ENCODE data around the gene PDE3B.

Gene PDE3B

DNA sequence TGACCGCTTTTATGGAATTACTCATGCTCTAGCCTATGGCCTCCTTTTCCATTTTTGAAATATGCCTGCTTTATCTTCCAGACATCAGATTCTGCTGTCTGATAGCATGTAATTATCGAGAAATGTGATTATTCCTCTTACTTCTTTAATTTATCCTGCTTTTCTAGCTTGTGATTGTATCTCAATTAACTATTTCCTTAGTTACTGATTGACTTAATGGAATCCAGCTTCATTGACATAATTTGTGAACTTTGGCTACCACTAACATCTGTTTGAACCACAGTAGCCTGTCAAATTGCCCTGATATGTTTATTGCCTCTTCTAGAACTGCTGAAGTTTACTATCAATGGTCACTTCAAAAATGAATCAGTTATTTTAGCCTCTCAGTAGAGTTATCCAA is 25.5 kb upstream of the PDE3B start:
- TF ChIP-seq, protein P1, sequence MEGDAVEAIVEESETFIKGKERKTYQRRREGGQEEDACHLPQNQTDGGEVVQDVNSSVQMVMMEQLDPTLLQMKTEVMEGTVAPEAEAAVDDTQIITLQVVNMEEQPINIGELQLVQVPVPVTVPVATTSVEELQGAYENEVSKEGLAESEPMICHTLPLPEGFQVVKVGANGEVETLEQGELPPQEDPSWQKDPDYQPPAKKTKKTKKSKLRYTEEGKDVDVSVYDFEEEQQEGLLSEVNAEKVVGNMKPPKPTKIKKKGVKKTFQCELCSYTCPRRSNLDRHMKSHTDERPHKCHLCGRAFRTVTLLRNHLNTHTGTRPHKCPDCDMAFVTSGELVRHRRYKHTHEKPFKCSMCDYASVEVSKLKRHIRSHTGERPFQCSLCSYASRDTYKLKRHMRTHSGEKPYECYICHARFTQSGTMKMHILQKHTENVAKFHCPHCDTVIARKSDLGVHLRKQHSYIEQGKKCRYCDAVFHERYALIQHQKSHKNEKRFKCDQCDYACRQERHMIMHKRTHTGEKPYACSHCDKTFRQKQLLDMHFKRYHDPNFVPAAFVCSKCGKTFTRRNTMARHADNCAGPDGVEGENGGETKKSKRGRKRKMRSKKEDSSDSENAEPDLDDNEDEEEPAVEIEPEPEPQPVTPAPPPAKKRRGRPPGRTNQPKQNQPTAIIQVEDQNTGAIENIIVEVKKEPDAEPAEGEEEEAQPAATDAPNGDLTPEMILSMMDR (conservative IDR thresholded peaks at IDR 0.05): no peak
- H3K27ac ChIP-seq: no peak overlapping the region

DNA sequence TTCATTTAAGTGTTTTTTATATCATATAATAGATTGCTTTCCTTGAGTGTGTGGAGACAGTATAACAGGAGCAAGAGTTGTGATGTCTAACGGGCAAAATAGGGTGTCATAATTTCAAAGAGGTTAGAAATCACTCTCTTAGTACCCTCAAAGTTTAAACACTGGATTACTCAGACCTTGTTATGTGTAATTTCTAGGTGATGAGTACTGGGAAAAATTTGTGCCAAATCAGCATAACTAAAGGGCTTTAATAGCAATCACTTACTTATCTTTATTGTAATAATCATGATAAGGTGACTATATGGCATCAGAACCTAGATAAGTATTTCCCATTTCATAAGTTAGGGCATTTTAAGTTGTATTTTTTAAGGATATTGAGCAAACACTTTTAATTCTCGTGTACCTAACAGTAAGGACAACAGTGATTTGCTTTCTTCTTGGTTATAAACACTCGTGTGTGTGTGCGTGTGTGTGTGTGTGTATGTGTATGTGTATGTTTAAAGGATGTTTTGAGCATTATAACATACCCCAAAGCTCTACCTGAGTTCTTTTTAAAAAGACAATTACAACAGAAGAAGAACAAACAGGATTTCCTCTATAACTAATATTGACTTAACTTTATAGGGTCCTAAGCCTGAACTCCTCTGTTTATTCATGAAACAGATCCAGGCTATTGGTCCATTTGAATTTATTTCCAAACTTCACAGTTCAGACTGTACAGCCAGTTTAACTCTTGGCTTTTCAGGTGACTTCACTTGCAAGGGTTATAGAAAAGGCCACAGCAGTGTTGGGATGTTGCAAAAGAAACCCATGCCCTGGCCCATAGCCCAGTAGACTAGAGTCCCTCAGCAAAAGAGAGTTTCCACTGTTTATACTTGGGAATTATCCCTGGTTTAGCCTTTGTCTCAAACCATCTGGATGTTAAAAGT is 23.7 kb upstream of the PDE3B start:
- H3K27ac ChIP-seq: peak overlapping the region; percentile 84
- TF ChIP-seq, protein P1 (conservative IDR thresholded peaks at IDR 0.05): no peak

DNA sequence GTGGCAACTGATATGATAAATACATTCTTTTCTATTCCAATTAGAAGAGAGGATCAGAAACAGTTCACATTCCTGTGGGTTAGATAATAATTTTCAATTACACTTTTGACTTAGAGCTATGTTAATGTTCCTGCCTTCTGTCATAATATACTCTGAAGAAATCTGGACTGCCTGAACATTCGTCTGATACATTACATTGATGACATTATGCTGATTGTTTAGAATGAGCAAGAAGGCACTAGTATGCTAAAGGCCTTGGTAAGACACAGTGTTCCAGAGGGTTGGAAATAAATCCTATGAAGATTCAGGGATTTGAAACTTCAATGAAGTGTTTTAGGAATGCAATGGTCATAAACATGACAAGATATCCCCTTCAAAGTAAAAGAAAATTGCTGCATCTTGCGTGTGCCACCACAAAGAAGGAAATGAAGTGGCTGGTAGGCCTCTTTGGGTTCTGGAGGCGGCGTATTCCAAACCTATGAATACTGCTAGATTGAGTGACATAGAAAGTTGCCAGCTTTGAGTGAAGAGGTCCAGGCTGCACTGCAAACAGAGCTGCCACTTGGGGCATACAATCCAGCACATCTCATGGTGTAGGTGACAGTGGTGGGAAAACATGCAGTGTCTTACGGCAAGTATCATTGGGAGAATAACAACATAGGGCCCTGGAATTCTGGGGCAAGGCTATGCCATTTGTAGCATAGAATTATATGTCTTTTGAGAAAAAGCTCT is 21.2 kb upstream of the PDE3B start:
- TF ChIP-seq, protein P1 (conservative IDR thresholded peaks at IDR 0.05): no peak
- H3K27ac ChIP-seq: peak overlapping the region; percentile 84; the same call in 1 of the 2 replicates

DNA sequence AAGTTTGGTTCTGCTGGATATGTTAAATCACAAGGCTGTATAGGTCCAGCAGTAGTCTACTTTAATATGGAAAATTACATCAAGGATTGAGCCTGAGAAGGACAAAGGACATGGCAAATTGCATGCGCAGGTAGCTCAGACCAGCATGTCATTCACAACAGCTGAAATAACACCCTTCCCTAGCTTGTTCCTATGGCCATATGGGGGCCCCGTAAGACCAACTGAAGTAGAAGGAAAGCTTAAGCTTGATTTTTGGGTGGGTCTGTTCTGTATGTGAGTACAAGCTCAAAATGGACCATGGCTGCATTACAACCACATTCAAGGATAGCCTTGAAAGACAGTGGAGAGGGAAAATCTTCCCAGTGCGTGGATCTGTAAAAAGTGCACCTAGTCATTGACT is 20.6 kb upstream of the PDE3B start:
- no peak overlapping the region; the same call in 1 of the 2 replicates for H3K27ac ChIP-seq
- TF ChIP-seq, protein P1 (conservative IDR thresholded peaks at IDR 0.05): no peak

DNA sequence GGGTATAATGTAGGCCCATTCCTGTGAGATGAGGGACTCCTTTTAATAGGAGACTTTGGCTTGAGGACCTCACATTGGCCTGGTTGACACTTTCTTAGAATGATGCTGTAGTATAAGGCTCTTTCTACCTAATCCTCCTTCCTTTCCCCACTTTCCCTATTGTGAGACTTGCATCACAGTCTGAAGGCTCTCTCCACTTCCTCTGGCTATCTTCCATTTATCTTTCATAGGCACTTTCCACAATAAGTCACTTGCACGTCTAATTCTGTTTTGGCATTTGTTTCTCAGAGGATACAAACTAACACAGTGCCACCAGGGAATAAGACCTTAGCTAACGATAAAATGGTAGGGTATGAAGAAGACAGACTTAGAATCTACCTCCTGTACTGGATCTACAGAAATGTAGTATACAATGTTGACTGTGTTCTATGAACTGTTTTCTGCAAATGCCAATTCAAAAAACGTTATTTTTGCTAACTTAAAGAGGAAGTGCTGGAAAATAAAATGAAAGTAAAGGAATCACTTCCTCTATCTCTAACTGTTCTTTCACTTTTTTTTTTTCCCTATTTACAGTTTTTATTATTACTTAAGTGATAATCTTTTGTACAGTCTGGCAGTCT is 17.9 kb upstream of the PDE3B start:
- TF ChIP-seq, protein P1 (conservative IDR thresholded peaks at IDR 0.05): no peak
- H3K27ac ChIP-seq: peak overlapping the region; percentile 29

DNA sequence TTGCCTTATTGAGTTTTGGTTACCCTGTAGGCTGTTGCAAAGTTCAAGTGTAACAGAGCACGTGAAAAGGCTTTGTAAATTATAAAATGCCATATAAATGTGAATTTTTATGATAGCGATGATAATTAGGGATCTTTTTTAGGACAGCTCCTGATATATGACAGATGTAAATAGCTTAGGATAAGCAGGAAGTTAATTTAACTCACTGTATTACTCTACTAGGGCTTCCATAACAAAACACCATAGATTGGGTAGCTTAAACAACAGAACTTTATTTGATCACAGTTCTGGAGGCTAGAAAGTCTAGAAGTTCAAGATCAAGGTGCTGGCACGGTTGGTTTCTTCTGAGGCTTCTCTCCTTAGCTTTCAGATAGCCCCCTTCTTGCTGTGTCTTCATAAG is 17.0 kb upstream of the PDE3B start:
- TF ChIP-seq, protein P1 (conservative IDR thresholded peaks at IDR 0.05): no peak
- H3K27ac ChIP-seq: peak overlapping the region; percentile 29

DNA sequence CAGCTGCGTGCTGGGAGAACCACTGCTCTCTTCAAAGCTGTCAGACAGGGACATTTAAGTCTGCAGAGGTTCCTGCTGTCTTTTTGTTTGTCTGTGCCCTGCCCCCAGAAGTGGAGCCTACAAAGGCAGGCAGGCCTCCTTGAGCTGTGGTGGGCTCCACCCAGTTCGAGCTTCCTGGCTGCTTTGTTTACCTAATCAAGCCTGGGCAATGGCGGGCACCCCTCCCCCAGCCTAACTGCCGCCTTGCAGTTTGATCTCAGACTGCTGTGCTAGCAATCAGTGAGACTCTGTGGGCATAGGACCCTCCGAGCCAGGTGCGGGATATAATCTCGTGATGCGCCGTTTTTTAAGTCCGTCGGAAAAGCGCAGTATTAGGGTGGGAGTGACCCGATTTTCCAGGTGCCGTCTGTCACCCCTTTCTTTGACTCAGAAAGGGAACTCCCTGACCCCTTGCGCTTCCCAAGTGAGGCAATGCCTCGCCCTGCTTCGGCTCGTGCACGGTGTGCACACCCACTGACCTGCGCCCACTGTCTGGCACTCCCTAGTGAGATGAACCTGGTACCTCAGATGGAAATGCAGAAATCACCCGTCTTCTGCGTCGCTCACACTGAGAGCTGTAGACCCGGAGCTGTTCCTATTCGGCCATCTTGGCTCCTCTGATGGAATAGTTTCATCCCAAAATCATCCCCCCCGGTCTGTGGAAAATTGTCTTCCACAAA is 9.9 kb upstream of the PDE3B start:
- H3K27ac ChIP-seq: peak overlapping the region; percentile 76

Data from VCaP (cell line).